ENCODE results near the gene PNLIPRP3. TPM values are rescaled to one million over a fixed set of nuclear protein-coding genes. Genes with fewer than 3 reads are reported as not detected.

The PNLIPRP3 gene
- total and polyA plus RNA-seq, 9 of the 15 experiments (the other 6 are each of a cell fraction or from before 2014, with no cell fraction given), result not detected

DNA sequence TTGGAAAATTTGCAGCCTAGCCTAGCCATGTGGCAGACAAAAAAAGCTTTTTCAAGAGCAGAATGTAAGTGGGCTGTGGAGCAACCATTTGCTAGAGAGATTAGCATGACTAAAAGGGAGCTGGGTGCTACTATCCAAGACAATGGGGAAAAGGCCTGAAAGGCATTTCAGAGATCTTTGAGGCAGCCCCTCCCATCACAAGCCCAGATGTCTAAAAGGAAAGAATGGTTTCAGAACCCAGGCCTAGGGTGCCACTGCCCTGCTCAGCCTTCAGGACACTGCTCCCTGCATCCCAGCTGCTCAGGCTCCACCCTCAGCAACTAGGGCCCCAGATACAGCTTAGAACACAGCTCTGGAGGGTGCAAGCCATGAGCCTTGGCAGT lies 24.7 kb downstream of the PNLIPRP3 start:
- Histone ChIP-seq H2AFZ (ENCODE audit: low read depth, low read length) (no peak overlapping the region), H3K4me2 (ENCODE audit: insufficient read depth, low read length) (no peak overlapping the region), H3K9ac (ENCODE audit: insufficient read depth in 1 of 2, low read depth in 2 of 2, low read length in 2 of 2) (no peak overlapping the region), H3K27ac (ENCODE audit: extremely low read depth, low read depth, low read length) (no peak overlapping the region), H3K36me3 (ENCODE audit: control insufficient read depth, insufficient read depth, low read length) (no peaks in the 10 kb centered on the region), H3K4me1 (replicated peaks in 1 of 2; ENCODE audit: control insufficient read depth in 2 of 2, insufficient read depth in 2 of 2, low read length in 2 of 2) (no peaks in the 10 kb centered on the region), H3K9me1 (ENCODE audit: control insufficient read depth, insufficient read depth, low read length) (no peaks in the 10 kb centered on the region), H3K27me3 (ENCODE audit: control insufficient read depth in 2 of 2, insufficient read depth in 2 of 2, low read length in 2 of 2) (no peaks in the 10 kb centered on the region), H3K79me2 (ENCODE audit: control insufficient read depth, insufficient read depth, low read length) (no peaks in the 10 kb centered on the region), H3K4me3 (no peak overlapping the region), H3K9me3 (replicated peaks; ENCODE audit: control insufficient read depth, insufficient read depth, low read depth, low read length) (no peaks in the 10 kb centered on the region), H4K20me1 (replicated peaks; ENCODE audit: control insufficient read depth, insufficient read depth, low read length) (no peaks in the 10 kb centered on the region)
- CTCF ChIA-PET (ENCODE audit: low intra/inter-chr PET ratio), result no interaction called here
- POLR2A ChIA-PET, result no interaction called here
- TF ChIP-seq ZNF699 (CRISPR knock-in tag; IDR thresholded peaks at IDR 0.05; ENCODE audit: insufficient replicate concordance) (no peak), MCM7 (IDR thresholded peaks at IDR 0.05) (no peak), IRF2 (CRISPR knock-in tag; IDR thresholded peaks at IDR 0.05) (no peak), SRSF1 (IDR thresholded peaks at IDR 0.05; ENCODE audit: low read depth, low read length) (no peak), MTA3 (IDR thresholded peaks at IDR 0.05; ENCODE audit: borderline replicate concordance) (no peak), ELF2 (CRISPR knock-in tag; IDR thresholded peaks at IDR 0.05) (no peak), PHTF2 (CRISPR knock-in tag; IDR thresholded peaks at IDR 0.05) (no peak)
- TF ChIP-seq, protein P1, sequence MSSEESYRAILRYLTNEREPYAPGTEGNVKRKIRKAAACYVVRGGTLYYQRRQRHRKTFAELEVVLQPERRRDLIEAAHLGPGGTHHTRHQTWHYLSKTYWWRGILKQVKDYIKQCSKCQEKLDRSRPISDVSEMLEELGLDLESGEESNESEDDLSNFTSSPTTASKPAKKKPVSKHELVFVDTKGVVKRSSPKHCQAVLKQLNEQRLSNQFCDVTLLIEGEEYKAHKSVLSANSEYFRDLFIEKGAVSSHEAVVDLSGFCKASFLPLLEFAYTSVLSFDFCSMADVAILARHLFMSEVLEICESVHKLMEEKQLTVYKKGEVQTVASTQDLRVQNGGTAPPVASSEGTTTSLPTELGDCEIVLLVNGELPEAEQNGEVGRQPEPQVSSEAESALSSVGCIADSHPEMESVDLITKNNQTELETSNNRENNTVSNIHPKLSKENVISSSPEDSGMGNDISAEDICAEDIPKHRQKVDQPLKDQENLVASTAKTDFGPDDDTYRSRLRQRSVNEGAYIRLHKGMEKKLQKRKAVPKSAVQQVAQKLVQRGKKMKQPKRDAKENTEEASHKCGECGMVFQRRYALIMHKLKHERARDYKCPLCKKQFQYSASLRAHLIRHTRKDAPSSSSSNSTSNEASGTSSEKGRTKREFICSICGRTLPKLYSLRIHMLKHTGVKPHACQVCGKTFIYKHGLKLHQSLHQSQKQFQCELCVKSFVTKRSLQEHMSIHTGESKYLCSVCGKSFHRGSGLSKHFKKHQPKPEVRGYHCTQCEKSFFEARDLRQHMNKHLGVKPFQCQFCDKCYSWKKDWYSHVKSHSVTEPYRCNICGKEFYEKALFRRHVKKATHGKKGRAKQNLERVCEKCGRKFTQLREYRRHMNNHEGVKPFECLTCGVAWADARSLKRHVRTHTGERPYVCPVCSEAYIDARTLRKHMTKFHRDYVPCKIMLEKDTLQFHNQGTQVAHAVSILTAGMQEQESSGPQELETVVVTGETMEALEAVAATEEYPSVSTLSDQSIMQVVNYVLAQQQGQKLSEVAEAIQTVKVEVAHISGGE (CRISPR knock-in tag; IDR thresholded peaks at IDR 0.05), result no peak
- TF ChIP-seq, protein P2, sequence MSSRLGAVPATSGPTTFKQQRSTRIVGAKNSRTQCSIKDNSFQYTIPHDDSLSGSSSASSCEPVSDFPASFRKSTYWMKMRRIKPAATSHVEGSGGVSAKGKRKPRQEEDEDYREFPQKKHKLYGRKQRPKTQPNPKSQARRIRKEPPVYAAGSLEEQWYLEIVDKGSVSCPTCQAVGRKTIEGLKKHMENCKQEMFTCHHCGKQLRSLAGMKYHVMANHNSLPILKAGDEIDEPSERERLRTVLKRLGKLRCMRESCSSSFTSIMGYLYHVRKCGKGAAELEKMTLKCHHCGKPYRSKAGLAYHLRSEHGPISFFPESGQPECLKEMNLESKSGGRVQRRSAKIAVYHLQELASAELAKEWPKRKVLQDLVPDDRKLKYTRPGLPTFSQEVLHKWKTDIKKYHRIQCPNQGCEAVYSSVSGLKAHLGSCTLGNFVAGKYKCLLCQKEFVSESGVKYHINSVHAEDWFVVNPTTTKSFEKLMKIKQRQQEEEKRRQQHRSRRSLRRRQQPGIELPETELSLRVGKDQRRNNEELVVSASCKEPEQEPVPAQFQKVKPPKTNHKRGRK (tag; IDR thresholded peaks at IDR 0.05), result no peak
- in situ Hi-C loops (cut with MboI), result loop anchor here (25.0 kb wide), 1 partner anchor 710 kb away; no protein-coding TSS in a partner anchor
- ATAC-seq (no peak), DNase-seq (ENCODE audit: extremely low read depth in 1 of 4, low spot score in 3 of 4) (no peak), FAIRE-seq (no peak)
- intact Hi-C loops (cut with micrococcal nuclease), result no loop called here
- BruUV-seq (replicated peaks), result no TSS peak

Measured in K562 (cell line).